Measurements from ENCODE around the gene OPN5. TPM values are rescaled to one million over a fixed set of nuclear protein-coding genes. Genes with fewer than 3 reads are reported as not detected.

Gene OPN5
- total RNA-seq, 2 experiments from 2014 or later, result not detected

DNA sequence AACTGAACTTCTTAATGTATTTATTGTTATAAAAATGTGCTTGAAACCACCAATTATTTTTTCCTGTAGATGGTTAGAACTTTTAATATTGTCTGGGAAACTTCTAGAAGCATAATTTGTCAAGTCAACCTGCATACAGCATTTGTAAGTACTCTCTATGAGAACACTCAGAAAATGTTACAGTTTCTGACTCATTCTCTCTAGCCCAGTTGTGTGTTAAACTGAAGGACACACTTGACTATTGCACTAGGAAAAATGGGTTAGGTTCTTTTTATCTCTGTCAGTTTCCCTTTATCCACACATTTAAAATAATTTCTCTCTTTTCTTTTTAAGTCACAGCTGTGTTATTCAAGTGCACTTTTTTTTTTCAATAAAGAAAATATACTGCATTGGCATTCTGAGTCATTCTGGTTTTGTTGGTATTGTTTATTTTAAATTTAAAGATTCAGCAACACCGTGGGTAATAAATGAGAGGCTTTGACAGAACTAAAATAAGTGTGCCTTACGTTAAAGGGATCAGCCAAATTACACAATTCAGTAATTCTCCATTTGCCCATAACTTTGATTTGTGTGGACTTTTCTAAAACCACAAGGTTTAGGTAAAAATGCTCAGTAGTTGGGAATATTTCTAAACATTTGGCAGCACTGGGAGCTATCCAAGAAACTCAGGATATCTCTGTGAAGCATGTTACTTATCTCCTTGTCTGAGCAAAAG lies 50.7 kb downstream of the OPN5 start:
- Mint-ChIP-seq H3K4me3 (no peak overlapping the region), H3K27ac (no peak overlapping the region), H3K36me3 (ENCODE audit: low read depth) (no peaks in the 10 kb centered on the region), H3K9me3 (ENCODE audit: low read depth) (peaks cover 3% of the 10 kb centered on the region), H3K4me1 (peaks cover 8% of the 10 kb centered on the region), H3K27me3 (peaks cover 10% of the 10 kb centered on the region)
- no peak for DNase-seq
- ChIA-PET CTCF (no interaction called here), POLR2A (no interaction called here)
- intact Hi-C loops (cut with DNase I, micrococcal nuclease), result no loop called here
- no peak for ATAC-seq

DNA sequence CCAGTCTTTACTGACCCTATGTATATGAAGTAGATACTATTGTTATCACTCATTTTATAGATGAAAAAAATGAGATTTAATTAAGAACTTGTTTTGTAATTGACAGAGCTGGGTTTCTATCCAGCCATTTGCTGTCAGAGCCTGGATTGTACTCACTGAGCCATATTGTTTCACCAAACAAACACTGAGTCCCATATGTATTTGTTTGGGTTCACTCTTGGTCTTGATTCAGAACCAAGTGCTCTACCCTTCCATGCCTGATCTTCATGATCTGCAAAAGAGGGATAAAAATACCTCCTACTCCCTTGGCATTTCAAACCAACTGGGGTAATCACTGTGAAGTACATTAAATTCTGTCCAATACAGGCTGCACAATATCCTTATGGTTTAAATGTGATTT lies 52.4 kb downstream of the OPN5 start:
- ChIA-PET CTCF (no interaction called here), POLR2A (no interaction called here)
- H3K27ac Mint-ChIP-seq, result no peak overlapping the region
- peaks cover 3% of the 10 kb centered on the region for H3K9me3 Mint-ChIP-seq (ENCODE audit: low read depth)
- H3K27me3 Mint-ChIP-seq, result peaks cover 13% of the 10 kb centered on the region
- H3K4me3 Mint-ChIP-seq, result no peak overlapping the region
- H3K4me1 Mint-ChIP-seq, result peaks cover 8% of the 10 kb centered on the region
- no peak for ATAC-seq
- intact Hi-C loops (cut with DNase I, micrococcal nuclease), result no loop called here
- no peaks in the 10 kb centered on the region for H3K36me3 Mint-ChIP-seq (ENCODE audit: low read depth)
- no peak for DNase-seq

- H3K36me3 Mint-ChIP-seq (ENCODE audit: low read depth), result no peaks in the 10 kb centered on the region
- POLR2A ChIA-PET, result no interaction called here
- CTCF ChIA-PET, result no interaction called here
- intact Hi-C loops (cut with DNase I, micrococcal nuclease), result no loop called here
- no peak for DNase-seq
- ATAC-seq, result peak; percentile 71
- no peak overlapping the region for H3K27ac Mint-ChIP-seq
- H3K4me3 Mint-ChIP-seq, result no peak overlapping the region
- H3K27me3 Mint-ChIP-seq, result peaks cover 17% of the 10 kb centered on the region
- peaks cover 3% of the 10 kb centered on the region for H3K9me3 Mint-ChIP-seq (ENCODE audit: low read depth)
- peaks cover 8% of the 10 kb centered on the region for H3K4me1 Mint-ChIP-seq
These were observed 54.2 kb downstream of the OPN5 start for GRCh38 chr6:47836046-47836445.

GRCh38 chr6:47836639-47837038 lies 54.8 kb downstream of the OPN5 start:
- H3K27me3 Mint-ChIP-seq, result peaks cover 17% of the 10 kb centered on the region
- intact Hi-C loops (cut with DNase I, micrococcal nuclease), result no loop called here
- no peak for DNase-seq
- H3K9me3 Mint-ChIP-seq (ENCODE audit: low read depth), result peaks cover 3% of the 10 kb centered on the region
- no peak overlapping the region for H3K27ac Mint-ChIP-seq
- ChIA-PET POLR2A (no interaction called here), CTCF (no interaction called here)
- H3K4me1 Mint-ChIP-seq, result peaks cover 8% of the 10 kb centered on the region
- peak; percentile 61 for ATAC-seq
- H3K36me3 Mint-ChIP-seq (ENCODE audit: low read depth), result no peaks in the 10 kb centered on the region
- H3K4me3 Mint-ChIP-seq, result no peak overlapping the region

DNA sequence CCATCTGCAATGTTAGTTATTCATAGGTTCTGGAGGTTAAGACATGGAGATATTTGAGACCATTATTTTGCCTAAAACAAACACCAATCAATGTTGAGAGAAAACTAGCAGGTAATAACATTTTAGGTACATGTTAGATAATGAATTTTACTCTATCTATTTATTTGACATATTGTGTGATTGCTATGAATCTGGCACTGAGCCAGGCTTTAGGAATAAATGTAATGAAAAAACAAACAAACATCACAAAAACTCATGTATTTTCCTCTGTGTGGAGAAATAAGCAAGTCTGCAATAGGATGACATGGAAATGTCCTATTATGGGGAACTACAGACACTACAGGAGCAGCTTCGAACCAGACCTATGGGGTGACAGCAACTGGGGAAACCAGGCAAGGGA lies 57.8 kb downstream of the OPN5 start:
- Mint-ChIP-seq H3K27me3 (peaks cover 13% of the 10 kb centered on the region), H3K27ac (no peak overlapping the region), H3K4me3 (no peak overlapping the region), H3K36me3 (ENCODE audit: low read depth) (no peaks in the 10 kb centered on the region), H3K4me1 (peaks cover 8% of the 10 kb centered on the region), H3K9me3 (ENCODE audit: low read depth) (peaks cover 3% of the 10 kb centered on the region)
- POLR2A ChIA-PET, result no interaction called here
- ATAC-seq (no peak), DNase-seq (no peak)
- CTCF ChIA-PET, result no interaction called here
- intact Hi-C loops (cut with DNase I, micrococcal nuclease), result no loop called here

DNA sequence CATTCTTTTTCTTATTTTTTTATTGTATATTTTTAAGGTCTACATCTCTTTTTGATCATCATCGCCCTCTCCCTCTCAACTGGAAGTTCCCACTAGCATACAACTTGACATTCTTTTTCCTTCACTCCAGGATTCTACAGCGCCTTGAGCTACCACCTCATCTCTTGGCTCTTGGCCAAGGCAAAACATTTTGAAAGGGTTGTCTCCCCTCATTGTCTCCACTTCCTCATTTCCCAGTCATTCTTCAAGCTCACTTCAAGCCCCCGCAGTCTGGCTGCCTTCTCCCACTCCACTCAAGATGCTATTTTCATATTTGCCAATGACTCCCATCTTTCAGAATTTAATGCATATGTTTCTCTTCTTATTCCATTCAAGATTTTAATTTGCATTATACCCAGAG lies 63.0 kb downstream of the OPN5 start:
- ChIA-PET POLR2A (no interaction called here), CTCF (interaction anchor here (0.6 kb wide), 1 partner anchor 481 kb away, joined by 3 read pairs; no protein-coding TSS in a partner anchor)
- H3K27me3 Mint-ChIP-seq, result peaks cover 11% of the 10 kb centered on the region
- intact Hi-C loops (cut with DNase I, micrococcal nuclease), result no loop called here
- ATAC-seq (no peak), DNase-seq (no peak)
- no peaks in the 10 kb centered on the region for H3K36me3 Mint-ChIP-seq (ENCODE audit: low read depth)
- no peak overlapping the region for H3K27ac Mint-ChIP-seq
- H3K9me3 Mint-ChIP-seq (ENCODE audit: low read depth), result no peaks in the 10 kb centered on the region
- no peaks in the 10 kb centered on the region for H3K4me1 Mint-ChIP-seq
- H3K4me3 Mint-ChIP-seq, result no peak overlapping the region

DNA sequence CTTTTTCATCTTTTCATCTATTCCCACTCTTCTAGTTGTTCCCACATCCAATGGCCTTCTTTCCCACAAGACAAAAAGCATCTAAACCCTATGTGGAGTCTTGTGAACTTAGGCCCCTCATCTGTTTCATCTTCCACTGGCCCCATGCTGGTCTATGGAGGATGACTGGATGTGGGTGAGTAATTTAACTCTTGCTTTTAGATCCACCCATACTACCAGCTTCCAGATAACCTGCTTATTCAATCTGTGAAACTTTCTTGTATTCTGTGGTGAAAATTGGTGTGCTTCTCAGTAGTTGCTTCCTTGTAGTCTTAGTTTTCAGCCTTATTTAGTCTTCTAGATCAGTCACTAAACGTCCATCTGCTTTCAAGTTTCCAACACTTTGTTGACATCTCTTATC lies 64.9 kb downstream of the OPN5 start:
- H3K36me3 Mint-ChIP-seq (ENCODE audit: low read depth), result no peaks in the 10 kb centered on the region
- no peaks in the 10 kb centered on the region for H3K4me1 Mint-ChIP-seq
- intact Hi-C loops (cut with DNase I, micrococcal nuclease), result no loop called here
- H3K27ac Mint-ChIP-seq, result no peak overlapping the region
- ChIA-PET POLR2A (no interaction called here), CTCF (no interaction called here)
- H3K27me3 Mint-ChIP-seq, result peaks cover 8% of the 10 kb centered on the region
- H3K9me3 Mint-ChIP-seq (ENCODE audit: low read depth), result no peaks in the 10 kb centered on the region
- no peak overlapping the region for H3K4me3 Mint-ChIP-seq
- ATAC-seq (no peak), DNase-seq (no peak)

- no peak overlapping the region for H3K4me3 Mint-ChIP-seq
- H3K36me3 Mint-ChIP-seq (ENCODE audit: low read depth), result no peaks in the 10 kb centered on the region
- POLR2A ChIA-PET, result interaction anchor here (0.7 kb wide), 1 partner anchor 28 kb away, joined by 3 read pairs; no protein-coding TSS in a partner anchor
- peaks cover 14% of the 10 kb centered on the region for H3K27me3 Mint-ChIP-seq
- CTCF ChIA-PET, result no interaction called here
- intact Hi-C loops (cut with DNase I, micrococcal nuclease), result no loop called here
- H3K9me3 Mint-ChIP-seq (ENCODE audit: low read depth), result no peaks in the 10 kb centered on the region
- DNase-seq (no peak), ATAC-seq (no peak)
- no peak overlapping the region for H3K27ac Mint-ChIP-seq
- no peaks in the 10 kb centered on the region for H3K4me1 Mint-ChIP-seq
These were observed 69.3 kb downstream of the OPN5 start for GRCh38 chr6:47851091-47851490.

DNA sequence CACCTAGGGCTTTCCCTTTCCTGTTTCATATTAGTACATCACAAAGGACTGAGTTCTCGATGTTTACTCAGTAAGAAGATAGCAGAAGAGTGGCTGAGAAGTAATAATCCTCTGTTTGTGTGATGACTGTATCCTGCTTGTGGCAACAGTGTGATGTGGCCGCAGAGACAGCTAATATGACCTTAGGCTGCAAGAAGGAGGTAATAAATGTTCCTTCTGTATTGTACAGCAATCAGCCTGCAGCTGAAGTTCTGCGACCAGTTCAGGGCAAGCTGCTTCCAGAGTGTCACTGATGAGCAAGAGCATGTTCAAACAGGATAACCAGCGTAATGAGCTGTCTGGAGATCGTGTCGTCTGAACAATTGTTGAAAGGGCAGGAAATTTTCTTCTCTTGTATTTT lies 70.9 kb downstream of the OPN5 start:
- POLR2A ChIA-PET, result no interaction called here
- peaks cover 9% of the 10 kb centered on the region for H3K27me3 Mint-ChIP-seq
- intact Hi-C loops (cut with DNase I, micrococcal nuclease), result no loop called here
- ATAC-seq (no peak), DNase-seq (no peak)
- no peak overlapping the region for H3K27ac Mint-ChIP-seq
- H3K4me3 Mint-ChIP-seq, result no peak overlapping the region
- no peaks in the 10 kb centered on the region for H3K9me3 Mint-ChIP-seq (ENCODE audit: low read depth)
- no peaks in the 10 kb centered on the region for H3K36me3 Mint-ChIP-seq (ENCODE audit: low read depth)
- H3K4me1 Mint-ChIP-seq, result no peaks in the 10 kb centered on the region
- CTCF ChIA-PET, result no interaction called here

- H3K36me3 Mint-ChIP-seq (ENCODE audit: low read depth), result no peaks in the 10 kb centered on the region
- no peaks in the 10 kb centered on the region for H3K9me3 Mint-ChIP-seq (ENCODE audit: low read depth)
These were observed 71.9 kb downstream of the OPN5 start for GRCh38 chr6:47853766-47854165.

GRCh38 chr6:47854971-47855370 lies 73.1 kb downstream of the OPN5 start:
- POLR2A ChIA-PET, result no interaction called here
- no peak overlapping the region for H3K4me3 Mint-ChIP-seq
- H3K27ac Mint-ChIP-seq, result no peak overlapping the region
- H3K27me3 Mint-ChIP-seq, result peaks cover 9% of the 10 kb centered on the region
- H3K4me1 Mint-ChIP-seq, result no peaks in the 10 kb centered on the region
- ATAC-seq (no peak), DNase-seq (no peak)
- no peaks in the 10 kb centered on the region for H3K9me3 Mint-ChIP-seq (ENCODE audit: low read depth)
- CTCF ChIA-PET, result no interaction called here
- H3K36me3 Mint-ChIP-seq (ENCODE audit: low read depth), result no peaks in the 10 kb centered on the region
- intact Hi-C loops (cut with DNase I, micrococcal nuclease), result no loop called here

More at GRCh38 chr6:47853766-47854165, 71.9 kb downstream of the OPN5 start:
- ATAC-seq (no peak), DNase-seq (no peak)
- ChIA-PET POLR2A (no interaction called here), CTCF (no interaction called here)
- H3K27ac Mint-ChIP-seq, result no peak overlapping the region
- H3K27me3 Mint-ChIP-seq, result peaks cover 9% of the 10 kb centered on the region
- H3K4me1 Mint-ChIP-seq, result no peaks in the 10 kb centered on the region
- H3K4me3 Mint-ChIP-seq, result no peak overlapping the region
- intact Hi-C loops (cut with DNase I, micrococcal nuclease), result no loop called here

DNA sequence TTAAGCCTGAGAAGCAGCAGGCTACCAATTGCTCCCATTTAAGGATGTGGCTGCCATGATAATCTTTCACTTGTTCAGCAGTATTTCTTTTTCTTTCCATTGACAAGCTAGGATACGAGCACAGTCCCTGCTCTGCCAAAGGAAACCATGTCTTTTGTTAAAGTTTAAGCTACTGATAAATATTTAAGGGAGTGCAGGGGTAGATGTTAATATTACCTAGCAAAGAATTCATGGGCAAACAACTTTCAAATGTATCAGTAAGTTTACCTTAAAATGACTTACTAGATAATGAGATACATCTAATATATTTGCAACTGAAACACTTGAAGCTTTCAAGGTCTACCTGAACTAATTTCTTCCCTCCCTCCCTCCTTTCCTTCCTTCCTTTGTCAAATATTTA lies 77.3 kb downstream of the OPN5 start:
- Mint-ChIP-seq H3K27ac (no peak overlapping the region), H3K4me3 (no peak overlapping the region), H3K27me3 (peaks cover 5% of the 10 kb centered on the region), H3K4me1 (no peaks in the 10 kb centered on the region), H3K9me3 (ENCODE audit: low read depth) (no peaks in the 10 kb centered on the region), H3K36me3 (ENCODE audit: low read depth) (no peaks in the 10 kb centered on the region)
- ATAC-seq (no peak), DNase-seq (no peak)
- intact Hi-C loops (cut with DNase I, micrococcal nuclease), result no loop called here
- ChIA-PET CTCF (no interaction called here), POLR2A (no interaction called here)

DNA sequence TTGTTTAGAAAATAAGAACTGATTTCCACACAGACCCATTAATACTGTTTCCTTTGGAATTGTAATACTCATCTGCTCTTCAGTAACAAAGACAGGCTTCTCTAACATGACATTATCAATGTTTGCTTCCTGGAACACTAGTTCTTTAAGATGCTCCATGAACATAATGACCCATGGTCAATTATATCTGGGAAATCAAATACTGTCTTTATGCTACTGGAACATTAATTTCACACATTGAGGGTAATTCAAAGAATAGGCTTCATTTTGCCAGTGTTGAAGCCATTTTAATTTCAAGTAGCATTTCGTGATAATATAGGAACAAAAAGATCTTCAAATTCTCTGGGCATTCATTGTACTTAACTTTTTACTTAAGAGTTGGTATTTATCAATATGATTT lies 80.9 kb downstream of the OPN5 start:
- ATAC-seq (no peak), DNase-seq (no peak)
- Mint-ChIP-seq H3K27me3 (peaks cover 3% of the 10 kb centered on the region), H3K36me3 (ENCODE audit: low read depth) (no peaks in the 10 kb centered on the region), H3K4me1 (no peaks in the 10 kb centered on the region), H3K4me3 (no peak overlapping the region), H3K9me3 (ENCODE audit: low read depth) (no peaks in the 10 kb centered on the region), H3K27ac (no peak overlapping the region)
- ChIA-PET CTCF (no interaction called here), POLR2A (no interaction called here)
- intact Hi-C loops (cut with DNase I, micrococcal nuclease), result no loop called here

All from activated CD4-positive, alpha-beta T cell treated with anti-CD3 and anti-CD28 coated beads for 36 hours (primary cell).